GM23338 (cell line): ENCODE data around the gene ZBTB20.

Experiments used
- CTCF ChIP-seq, 2 experiments: fragments of 200-600 bp in 1 of 2; sonication (generic) in 1 of 2; conservative IDR thresholded peaks; 2 replicates each; pipeline versions ENCODE4 v1.5.1 to v1.6.1; 2016 to 2017; ENCODE audit warnings: antibody characterized with exemption in 2 of 2, low read depth in 2 of 2, mild to moderate bottlenecking in 2 of 2, moderate library complexity in 1 of 2
- EZH2 ChIP-seq: fragments of 200-600 bp; sonication (generic); IDR thresholded peaks from one replicate; pipeline ENCODE4 v1.8.0; 2017; ENCODE audit warnings: antibody characterized with exemption, mild to moderate bottlenecking, low read depth; ENCODE audit not compliant: unreplicated experiment
- JUNB ChIP-seq: IDR thresholded peaks from one replicate; pipeline ENCODE4 v1.6.1; 2016; ENCODE audit warnings: antibody characterized with exemption; ENCODE audit not compliant: unreplicated experiment
- NANOG ChIP-seq: IDR thresholded peaks from 2 replicates; pipeline ENCODE4 v1.6.1; 2016; ENCODE audit warnings: antibody characterized with exemption, borderline replicate concordance

GRCh38 chr3:115111632-115112031 is 35.5 kb downstream of the ZBTB20 start:
- no peak for TF ChIP-seq NANOG
- TF ChIP-seq CTCF (conservative IDR thresholded peaks at IDR 0.05; ENCODE audit: low read depth in 2 of 2) = no peak
- no peak for TF ChIP-seq JUNB
- TF ChIP-seq EZH2 = no peak
